Aorta (tissue), 5 donors: ENCODE measurements around the gene C16orf89. TPM values are rescaled to one million over a fixed set of nuclear protein-coding genes. Genes with fewer than 3 reads are reported as not detected.

Experiments used
- ATAC-seq: fragments of 200-7000 bp; cut with Tn5 transposase; one replicate; pipeline ENCODE4 v1.9.1; 2022; ENCODE audit warnings: moderate library complexity; ENCODE audit not compliant: low FRiP score
- DNase-seq, 2 donors: peaks; one replicate each; pipeline ENCODE4 v3.0.0-alpha.2; 2020
- H3K27ac ChIP-seq, 2 donors: one replicate each; pipeline ENCODE4 v1.5.1; 2013; ENCODE audit warnings: low read length in 2 of 2, mild to moderate bottlenecking in 2 of 2, moderate library complexity in 2 of 2, control low read depth in 1 of 2, inconsistent platforms in 1 of 2, low read depth in 1 of 2
- H3K27me3 ChIP-seq, 2 donors: one replicate each; pipeline ENCODE4 v1.6.1; 2013; ENCODE audit warnings: control low read depth in 1 of 2, low read length in 1 of 2, mild to moderate bottlenecking in 1 of 2, moderate library complexity in 1 of 2; ENCODE audit not compliant: insufficient read depth in 2 of 2, control insufficient read depth in 1 of 2
- H3K36me3 ChIP-seq, 2 donors: one replicate each; pipeline ENCODE4 v1.6.1; 2013; ENCODE audit warnings: control low read depth in 1 of 2, low read length in 1 of 2, mild to moderate bottlenecking in 1 of 2; ENCODE audit not compliant: insufficient read depth in 2 of 2, control insufficient read depth in 1 of 2
- H3K4me1 ChIP-seq, 2 donors: one replicate each; pipeline ENCODE4 v1.6.1; 2013; ENCODE audit warnings: low read length in 2 of 2, control low read depth in 1 of 2, mild to moderate bottlenecking in 1 of 2, moderate library complexity in 1 of 2; ENCODE audit not compliant: insufficient read depth in 2 of 2, control insufficient read depth in 1 of 2
- H3K4me3 ChIP-seq, 2 donors: one replicate each; pipeline ENCODE4 v1.5.1; 2013; ENCODE audit warnings: low read length in 2 of 2, control low read depth in 1 of 2, mild to moderate bottlenecking in 1 of 2
- H3K9me3 ChIP-seq: one replicate; pipeline ENCODE4 v1.6.1; 2013; ENCODE audit warnings: mild to moderate bottlenecking, low read length; ENCODE audit not compliant: control insufficient read depth
- WGBS, 2 donors: extraction: QIAGEN DNeasy Blood & Tissue Kit; methylation state at CpG; one replicate each; pipeline ENCODE4 v1.1.7; 2013; 5-methylcytosine and 5-hydroxymethylcytosine counted together
- intact Hi-C, 2 donors: fragments of 100-400 bp; cut with DNase I; formaldehyde crosslinking; loops; one replicate each; pipeline versions ENCODE4 v1.14.2 to v1.15.0; 2022
- polyA plus RNA-seq, 2 donors: library from polyadenylated mRNA; stranded (reverse); fragments of 200-250 nt; gene quantifications; one replicate each; pipeline ENCODE4 v1.2.3, GENCODE V29; 2013
- total RNA-seq, 2 donors: library from RNA; stranded (reverse); fragmentation: NEBNext Ultra II Directional; extraction: Animal tissue kit (Norgen Biotek cat#: 25700); gene quantifications; one replicate each; pipeline ENCODE4 v1.2.1, GENCODE V29; 2021
- donor health status: healthy with polysubstance abuse.
- donor health status: Bipolar disorder and iron deficiency.
- donor health status: DM: no; HTN: no; CAD: no.
- donor health status: DM: no; HTN: no; CAD: no.
- donor health status: DM: yes; HTN: yes; CAD: no.

The C16orf89 gene
- total and polyA plus RNA-seq, 4 donors: 1.9 to 31.6 (median 8.7) TPM

DNA sequence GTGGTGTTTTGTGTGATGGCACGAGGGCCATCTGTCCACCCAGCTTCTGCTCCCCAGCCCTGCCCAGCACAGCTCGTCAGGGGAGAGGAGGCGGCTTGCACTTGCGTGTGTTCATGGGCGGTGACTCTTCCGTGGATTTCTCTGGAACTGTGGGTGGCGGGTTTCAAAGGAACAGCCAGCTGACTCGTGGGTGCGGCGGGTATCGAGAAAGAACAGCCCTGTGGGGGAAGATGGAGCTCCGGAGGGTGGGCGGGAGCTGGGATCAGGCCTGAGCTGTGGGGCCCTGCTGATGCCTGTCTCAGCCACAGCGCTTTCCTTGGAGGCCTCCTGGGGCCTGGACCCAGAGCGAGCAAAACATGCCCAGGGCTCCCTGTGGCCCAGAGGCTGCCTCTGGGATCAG, 45.2 kb downstream of the C16orf89 start:
- 61 to 69% methylated on average over 14 to 15 of the region's 15 CpGs for WGBS, 2 donors
- Histone ChIP-seq H3K27me3 (no peaks in the 10 kb centered on the region), H3K4me1 (no peaks in the 10 kb centered on the region), H3K27ac (no peak overlapping the region), H3K4me3 (no peak overlapping the region), H3K9me3 (no peaks in the 10 kb centered on the region), H3K36me3 (no peaks in the 10 kb centered on the region)
- no peak for DNase-seq
- intact Hi-C loops: no loop called here
- no peak for ATAC-seq

DNA sequence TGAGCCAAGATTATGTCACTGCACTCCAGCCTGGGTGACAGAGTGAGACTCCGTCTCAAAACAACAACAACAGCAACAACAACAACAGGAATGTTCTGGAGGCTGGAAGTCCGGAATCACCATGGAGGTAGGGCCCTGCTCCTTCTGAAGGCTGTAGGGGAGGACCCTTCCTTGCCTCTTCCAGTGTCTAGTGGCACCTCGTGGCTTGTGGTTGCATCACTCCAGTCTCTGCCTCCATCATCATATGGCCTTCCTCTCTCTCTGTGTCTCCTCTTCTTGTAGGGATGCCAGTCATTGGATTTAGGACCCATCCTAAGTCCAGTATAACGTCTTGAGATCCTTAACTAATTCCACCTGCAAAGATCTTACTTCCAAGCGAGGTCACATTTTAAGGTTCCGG, 46.0 kb downstream of the C16orf89 start:
- Histone ChIP-seq H3K36me3 (no peaks in the 10 kb centered on the region), H3K9me3 (no peaks in the 10 kb centered on the region), H3K27me3 (no peaks in the 10 kb centered on the region), H3K4me1 (no peaks in the 10 kb centered on the region), H3K4me3 (no peak overlapping the region), H3K27ac (no peak overlapping the region)
- intact Hi-C loops: no loop called here
- 81 to 82% methylated on average over 6 of the region's 6 CpGs for WGBS, 2 donors
- no peak for DNase-seq
- ATAC-seq: no peak

DNA sequence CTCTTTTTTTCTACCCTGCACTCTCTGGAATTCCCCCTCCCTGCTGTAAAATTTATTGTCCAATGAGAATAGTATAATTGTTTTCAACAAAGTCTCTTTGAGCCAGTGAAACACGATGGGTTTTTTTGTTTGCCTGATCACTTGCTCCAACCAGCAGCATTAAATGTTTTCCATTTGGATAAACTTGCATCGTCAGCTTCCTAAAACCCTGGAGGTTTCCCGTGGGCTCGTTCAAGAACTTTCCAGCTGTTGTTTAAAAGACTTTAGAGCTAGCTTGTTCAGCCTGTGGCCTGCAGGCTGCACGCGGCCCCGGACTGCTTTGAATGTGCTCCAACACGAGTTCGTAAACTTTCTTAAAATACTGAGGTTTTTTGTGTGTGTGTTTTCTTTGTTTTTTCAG, 47.0 kb downstream of the C16orf89 start:
- no peak for ATAC-seq

GRCh38 chr16:5017678-5017969, 48.1 kb downstream of the C16orf89 start:
- H3K27me3 ChIP-seq: no peaks in the 10 kb centered on the region
- H3K36me3 ChIP-seq: no peaks in the 10 kb centered on the region
- ATAC-seq: no peak
- no peak overlapping the region for H3K4me3 ChIP-seq
- no peak overlapping the region for H3K27ac ChIP-seq
- no peak for DNase-seq
- no peaks in the 10 kb centered on the region for H3K4me1 ChIP-seq
- intact Hi-C loops: no loop called here
- 78 to 81% methylated on average over 5 of the region's 5 CpGs for WGBS, 2 donors
- H3K9me3 ChIP-seq: no peaks in the 10 kb centered on the region

More for the DNA sequence above, 47.0 kb downstream of the C16orf89 start:
- Histone ChIP-seq H3K27me3 (no peaks in the 10 kb centered on the region), H3K9me3 (no peaks in the 10 kb centered on the region), H3K4me3 (no peak overlapping the region), H3K36me3 (no peaks in the 10 kb centered on the region), H3K4me1 (no peaks in the 10 kb centered on the region), H3K27ac (no peak overlapping the region)
- intact Hi-C loops: no loop called here
- 10 to 19% methylated on average over 9 of the region's 9 CpGs for WGBS, 2 donors
- no peak for DNase-seq

DNA sequence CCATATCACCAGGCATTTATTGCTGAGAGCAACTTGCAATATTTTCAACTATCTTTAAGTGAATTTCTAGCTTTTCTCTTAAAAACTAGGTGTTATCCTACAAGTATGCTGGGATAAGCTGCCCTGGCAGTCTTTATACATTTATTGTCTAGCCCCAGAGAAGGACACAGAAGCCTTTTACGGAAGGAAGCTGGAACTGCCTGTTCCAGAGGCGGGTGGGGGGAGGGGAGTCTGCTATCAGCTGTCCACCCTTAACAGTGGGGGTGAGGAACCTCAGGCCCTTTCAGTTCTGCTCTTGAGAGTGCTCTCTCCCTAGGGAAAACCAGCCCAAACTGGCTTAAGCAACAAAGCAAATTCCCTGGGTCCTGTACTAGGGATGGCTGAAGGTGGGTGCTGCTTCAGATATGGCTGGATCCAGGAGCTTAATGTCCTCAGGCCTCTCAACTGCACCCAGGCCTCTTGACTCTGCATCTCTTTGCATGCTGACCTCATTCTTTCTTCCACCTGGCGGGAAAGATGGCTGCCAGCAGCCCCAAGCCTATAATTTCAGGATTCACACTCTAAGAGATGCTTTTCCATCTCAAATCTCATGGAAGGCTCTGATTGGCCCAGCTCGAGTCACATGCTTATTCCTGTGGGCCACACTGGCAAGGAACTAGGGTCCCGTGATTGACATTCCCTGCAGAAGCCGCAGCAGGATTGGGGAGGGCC, 48.6 kb downstream of the C16orf89 start:
- no peak overlapping the region for H3K4me3 ChIP-seq
- no peaks in the 10 kb centered on the region for H3K36me3 ChIP-seq
- H3K4me1 ChIP-seq: no peaks in the 10 kb centered on the region
- ATAC-seq (no peak), DNase-seq (no peak)
- no peaks in the 10 kb centered on the region for H3K9me3 ChIP-seq
- H3K27me3 ChIP-seq: no peaks in the 10 kb centered on the region
- WGBS, 2 donors: 72 to 77% methylated on average over 6 of the region's 6 CpGs
- no peak overlapping the region for H3K27ac ChIP-seq
- intact Hi-C loops: no loop called here

GRCh38 chr16:5015887-5016286, 49.9 kb downstream of the C16orf89 start:
- Histone ChIP-seq H3K36me3 (no peaks in the 10 kb centered on the region), H3K27me3 (no peaks in the 10 kb centered on the region), H3K27ac (no peak overlapping the region), H3K4me1 (no peaks in the 10 kb centered on the region), H3K4me3 (no peak overlapping the region), H3K9me3 (no peaks in the 10 kb centered on the region)
- ATAC-seq (no peak), DNase-seq (no peak)
- 81 to 86% methylated on average over 4 of the region's 4 CpGs for WGBS, 2 donors
- intact Hi-C loops: no loop called here

GRCh38 chr16:5015351-5015750, 50.4 kb downstream of the C16orf89 start:
- no peak overlapping the region for H3K4me3 ChIP-seq
- intact Hi-C loops: no loop called here
- no peaks in the 10 kb centered on the region for H3K36me3 ChIP-seq
- DNase-seq (no peak), ATAC-seq (no peak)
- no peaks in the 10 kb centered on the region for H3K4me1 ChIP-seq
- H3K9me3 ChIP-seq: no peaks in the 10 kb centered on the region
- H3K27ac ChIP-seq: no peak overlapping the region
- no peaks in the 10 kb centered on the region for H3K27me3 ChIP-seq
- 59 to 60% methylated on average over 4 of the region's 4 CpGs for WGBS, 2 donors

DNA sequence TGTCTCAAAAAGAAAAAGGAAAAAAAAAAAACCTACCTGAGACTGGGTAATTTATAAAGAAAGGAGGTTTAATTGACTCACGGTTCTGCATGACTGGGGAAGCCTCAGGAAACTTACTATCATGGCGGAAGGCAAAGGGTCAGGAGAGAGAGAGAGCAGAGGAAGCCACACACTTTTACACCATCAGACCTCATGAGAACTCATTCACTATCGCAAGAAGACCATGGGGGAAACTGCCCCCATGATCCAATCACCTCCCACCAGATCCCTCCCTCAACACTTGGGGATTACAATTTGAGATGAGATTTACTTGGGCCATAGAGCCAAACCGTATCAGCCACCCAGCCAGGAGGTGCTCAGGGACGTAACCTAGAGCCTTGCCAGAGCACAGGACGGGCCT, 52.9 kb downstream of the C16orf89 start:
- DNase-seq (no peak), ATAC-seq (no peak)
- intact Hi-C loops: no loop called here
- no peaks in the 10 kb centered on the region for H3K27me3 ChIP-seq
- H3K4me1 ChIP-seq: no peaks in the 10 kb centered on the region
- no peak overlapping the region for H3K27ac ChIP-seq
- H3K4me3 ChIP-seq: no peak overlapping the region
- no peaks in the 10 kb centered on the region for H3K9me3 ChIP-seq
- no peaks in the 10 kb centered on the region for H3K36me3 ChIP-seq
- WGBS, 2 donors: 72 to 76% methylated on average over 6 of the region's 6 CpGs

- WGBS, 2 donors: 42 to 64% methylated on average over 4 of the region's 4 CpGs
- H3K4me3 ChIP-seq: no peak overlapping the region
- no peak for ATAC-seq
- intact Hi-C loops: no loop called here
- H3K27me3 ChIP-seq: no peaks in the 10 kb centered on the region
- no peaks in the 10 kb centered on the region for H3K36me3 ChIP-seq
- no peak for DNase-seq
- no peaks in the 10 kb centered on the region for H3K9me3 ChIP-seq
- H3K4me1 ChIP-seq: no peaks in the 10 kb centered on the region
- H3K27ac ChIP-seq: no peak overlapping the region
Observed at GRCh38 chr16:5011637-5012036, 54.1 kb downstream of the C16orf89 start.
